Astrocyte (in vitro differentiated cells and primary cell): ENCODE results near the gene JAK2. TPM values are rescaled to one million over a fixed set of nuclear protein-coding genes. Genes with fewer than 3 reads are reported as not detected.
A peak's percentile ranks its signal among the peaks of the same experiment; 100 is the strongest.

Experiments used
- DNase-seq: peaks from one replicate; pipeline ENCODE4 v3.0.0-alpha.2; 2010; ENCODE audit warnings: low read depth
- FAIRE-seq: peaks from 2 replicates; lab custom pipeline; 2011; peaks lifted over from hg19 to GRCh38; lab: Jason Lieb, UNC
- H2AFZ ChIP-seq: 2 replicates; pipeline ENCODE4 v1.6.0; 2012; ENCODE audit warnings: low read depth, low read length, inconsistent platforms
- H3K27ac ChIP-seq: 2 replicates; pipeline ENCODE4 v1.5.1; 2011; ENCODE audit warnings: low read depth, low read length, inconsistent platforms
- H3K27me3 ChIP-seq: 2 replicates; pipeline ENCODE4 v1.6.0; 2011; ENCODE audit warnings: low read length, inconsistent platforms; ENCODE audit not compliant: insufficient read depth
- H3K36me3 ChIP-seq: 2 replicates; pipeline ENCODE4 v1.5.1; 2011; ENCODE audit warnings: low read length, inconsistent platforms; ENCODE audit not compliant: insufficient read depth
- H3K4me1 ChIP-seq: 2 replicates; pipeline ENCODE4 v1.5.1; 2011; ENCODE audit warnings: low read length, inconsistent platforms; ENCODE audit not compliant: insufficient read depth
- H3K4me2 ChIP-seq: 2 replicates; pipeline ENCODE4 v1.6.0; 2012; ENCODE audit warnings: low read length, inconsistent platforms
- H3K4me3 ChIP-seq: 2 replicates; pipeline ENCODE4 v1.5.1; 2011; ENCODE audit warnings: low read depth, mild to moderate bottlenecking, low read length, inconsistent platforms; ENCODE audit not compliant: insufficient read depth
- H3K79me2 ChIP-seq: 2 replicates; pipeline ENCODE4 v1.6.0; 2012; ENCODE audit warnings: mild to moderate bottlenecking, low read length, inconsistent platforms; ENCODE audit not compliant: insufficient read depth
- H3K9ac ChIP-seq: 2 replicates; pipeline ENCODE4 v1.6.0; 2012; ENCODE audit warnings: mild to moderate bottlenecking, low read length, inconsistent platforms
- H3K9me3 ChIP-seq: 2 replicates; pipeline ENCODE4 v1.5.1; 2012; ENCODE audit warnings: low read depth, mild to moderate bottlenecking, low read length, inconsistent platforms; ENCODE audit not compliant: insufficient read depth
- H4K20me1 ChIP-seq: 2 replicates; pipeline ENCODE4 v1.6.0; 2012; ENCODE audit warnings: low read length, inconsistent platforms; ENCODE audit not compliant: insufficient read depth
- H3K27ac Mint-ChIP-seq: one replicate; pipeline ENCODE4 v1.8.0; 2021; ENCODE audit warnings: mild to moderate bottlenecking, mixed read lengths; ENCODE audit not compliant: unreplicated experiment
- H3K27me3 Mint-ChIP-seq: one replicate; pipeline ENCODE4 v1.8.0; 2021; ENCODE audit warnings: low read depth, mixed read lengths; ENCODE audit not compliant: unreplicated experiment
- H3K36me3 Mint-ChIP-seq: one replicate; pipeline ENCODE4 v1.8.0; 2021; ENCODE audit warnings: low read depth, mixed read lengths; ENCODE audit not compliant: unreplicated experiment
- H3K4me1 Mint-ChIP-seq: one replicate; pipeline ENCODE4 v1.8.0; 2021; ENCODE audit warnings: low read depth, mixed read lengths; ENCODE audit not compliant: unreplicated experiment
- H3K4me3 Mint-ChIP-seq: one replicate; pipeline ENCODE4 v1.8.0; 2021; ENCODE audit warnings: mild to moderate bottlenecking, moderate library complexity, mixed read lengths; ENCODE audit not compliant: unreplicated experiment
- H3K9me3 Mint-ChIP-seq: one replicate; pipeline ENCODE4 v1.8.0; 2021; ENCODE audit warnings: mild to moderate bottlenecking, mixed read lengths; ENCODE audit not compliant: unreplicated experiment
- EZH2 ChIP-seq: IDR thresholded peaks from 2 replicates; pipeline ENCODE4 v1.6.1; 2012; ENCODE audit warnings: mild to moderate bottlenecking, low read length, inconsistent platforms; ENCODE audit not compliant: insufficient read depth
- total RNA-seq: library from RNA; stranded (reverse); gene quantifications from 2 replicates; pipeline ENCODE4 v1.2.1, GENCODE V29; 2021
- TF ChIP-seq, protein P1 (sequence below): IDR thresholded peaks from 2 replicates; pipeline ENCODE4 v1.5.1; 2011; ENCODE audit warnings: low read depth, mild to moderate bottlenecking, inconsistent platforms, low read length, moderate library complexity; ENCODE audit not compliant: insufficient read depth

Gene JAK2
- total RNA-seq, 1 donor from 2014 or later: 12.3 TPM

DNA sequence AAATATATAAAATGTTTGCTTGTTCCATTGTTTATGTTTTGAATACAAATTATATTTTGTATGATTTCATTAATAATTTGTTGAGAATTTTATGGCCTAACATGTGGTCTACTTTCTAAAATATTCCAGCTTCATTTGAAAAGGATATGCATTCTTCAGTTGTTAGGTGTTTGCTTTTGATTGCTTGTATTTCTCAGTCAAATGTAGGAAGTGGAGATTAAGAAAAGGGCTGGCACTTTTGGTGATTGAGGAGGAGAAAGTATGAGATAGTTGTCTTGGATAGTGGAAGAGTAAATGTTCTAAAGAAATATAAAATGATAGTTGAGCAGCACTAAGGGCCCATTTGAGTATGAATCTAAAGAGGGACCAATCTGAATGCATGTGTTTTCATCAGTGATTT is 23.1 kb downstream of the JAK2 start:
- Histone ChIP-seq H3K27ac (no peak overlapping the region), H3K4me3 (no peak overlapping the region), H3K9ac (no peak overlapping the region), H3K4me2 (no peak overlapping the region), H3K4me1 (no peaks in the 10 kb centered on the region), H3K9me3 (no peaks in the 10 kb centered on the region), H3K27me3 (no peaks in the 10 kb centered on the region), H4K20me1 (peaks cover 20% of the 10 kb centered on the region), H3K36me3 (no peaks in the 10 kb centered on the region), H3K79me2 (peaks cover 53% of the 10 kb centered on the region), H2AFZ (no peak overlapping the region)
- TF ChIP-seq EZH2: no peak
- TF ChIP-seq, protein P1, sequence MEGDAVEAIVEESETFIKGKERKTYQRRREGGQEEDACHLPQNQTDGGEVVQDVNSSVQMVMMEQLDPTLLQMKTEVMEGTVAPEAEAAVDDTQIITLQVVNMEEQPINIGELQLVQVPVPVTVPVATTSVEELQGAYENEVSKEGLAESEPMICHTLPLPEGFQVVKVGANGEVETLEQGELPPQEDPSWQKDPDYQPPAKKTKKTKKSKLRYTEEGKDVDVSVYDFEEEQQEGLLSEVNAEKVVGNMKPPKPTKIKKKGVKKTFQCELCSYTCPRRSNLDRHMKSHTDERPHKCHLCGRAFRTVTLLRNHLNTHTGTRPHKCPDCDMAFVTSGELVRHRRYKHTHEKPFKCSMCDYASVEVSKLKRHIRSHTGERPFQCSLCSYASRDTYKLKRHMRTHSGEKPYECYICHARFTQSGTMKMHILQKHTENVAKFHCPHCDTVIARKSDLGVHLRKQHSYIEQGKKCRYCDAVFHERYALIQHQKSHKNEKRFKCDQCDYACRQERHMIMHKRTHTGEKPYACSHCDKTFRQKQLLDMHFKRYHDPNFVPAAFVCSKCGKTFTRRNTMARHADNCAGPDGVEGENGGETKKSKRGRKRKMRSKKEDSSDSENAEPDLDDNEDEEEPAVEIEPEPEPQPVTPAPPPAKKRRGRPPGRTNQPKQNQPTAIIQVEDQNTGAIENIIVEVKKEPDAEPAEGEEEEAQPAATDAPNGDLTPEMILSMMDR: no peak
- Mint-ChIP-seq H3K36me3 (peaks cover 19% of the 10 kb centered on the region), H3K4me3 (no peak overlapping the region), H3K27ac (no peak overlapping the region), H3K9me3 (peaks cover 6% of the 10 kb centered on the region), H3K4me1 (no peaks in the 10 kb centered on the region), H3K27me3 (no peaks in the 10 kb centered on the region)
- peak; percentile 20 for DNase-seq
- FAIRE-seq: peak; percentile 39

DNA sequence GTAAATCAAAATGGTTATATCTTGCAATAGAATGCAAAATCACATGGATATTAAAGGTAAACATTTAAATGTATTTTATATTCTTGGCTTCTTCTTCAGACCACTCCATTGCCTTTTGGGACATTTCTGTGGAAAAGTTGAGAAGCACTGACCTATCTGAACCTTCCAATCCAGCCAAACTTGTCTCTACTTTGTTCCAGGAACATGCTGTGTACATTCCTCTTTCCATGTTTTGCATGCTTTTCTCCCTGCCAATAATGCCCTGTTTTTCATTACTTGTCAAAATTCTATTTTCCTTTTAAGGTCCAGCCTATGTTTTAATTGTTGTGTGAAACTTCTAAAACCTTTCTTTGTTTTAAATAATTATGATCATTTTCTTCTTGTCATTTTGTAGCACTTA is 28.3 kb downstream of the JAK2 start:
- no peak for FAIRE-seq
- no peak overlapping the region for H3K27ac Mint-ChIP-seq

DNA sequence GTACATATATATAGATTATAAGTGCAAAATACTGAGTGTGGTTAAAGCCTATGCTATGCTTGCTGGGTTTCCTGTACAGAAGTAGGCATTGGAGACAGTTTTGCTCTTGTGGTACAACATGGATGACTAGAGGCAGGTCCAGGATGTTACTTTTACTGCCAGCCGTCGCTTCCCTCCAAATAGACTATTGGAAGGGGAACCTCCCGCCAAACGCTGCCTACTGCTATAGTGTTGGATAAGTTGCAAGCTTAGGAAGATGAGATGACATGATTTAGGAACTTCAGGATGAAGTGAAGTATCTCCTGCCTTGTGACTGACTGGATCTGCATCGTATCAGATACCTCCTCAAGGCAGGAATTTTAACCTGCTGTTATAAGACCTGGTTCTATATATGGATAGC is 30.9 kb downstream of the JAK2 start:
- H3K9ac ChIP-seq: no peak overlapping the region
- Mint-ChIP-seq H3K4me3 (no peak overlapping the region), H3K27ac (no peak overlapping the region), H3K36me3 (peaks cover 16% of the 10 kb centered on the region), H3K4me1 (no peaks in the 10 kb centered on the region), H3K27me3 (no peaks in the 10 kb centered on the region), H3K9me3 (peaks cover 2% of the 10 kb centered on the region)
- DNase-seq (no peak), FAIRE-seq (no peak)
- TF ChIP-seq EZH2: no peak
- TF ChIP-seq, protein P1: no peak
- peaks cover 25% of the 10 kb centered on the region for H4K20me1 ChIP-seq
- H2AFZ ChIP-seq: no peak overlapping the region
- no peak overlapping the region for H3K4me2 ChIP-seq
- H3K4me1 ChIP-seq: no peaks in the 10 kb centered on the region
- H3K4me3 ChIP-seq: no peak overlapping the region
- peaks cover 54% of the 10 kb centered on the region for H3K79me2 ChIP-seq
- H3K27me3 ChIP-seq: no peaks in the 10 kb centered on the region
- no peaks in the 10 kb centered on the region for H3K36me3 ChIP-seq
- H3K27ac ChIP-seq: no peak overlapping the region
- peaks cover 5% of the 10 kb centered on the region for H3K9me3 ChIP-seq

More for the DNA sequence above, 28.3 kb downstream of the JAK2 start:
- Histone ChIP-seq H3K27ac (no peak overlapping the region), H3K9ac (no peak overlapping the region), H4K20me1 (peaks cover 20% of the 10 kb centered on the region), H3K9me3 (peaks cover 3% of the 10 kb centered on the region), H3K36me3 (no peaks in the 10 kb centered on the region), H3K4me3 (no peak overlapping the region), H2AFZ (no peak overlapping the region), H3K4me2 (no peak overlapping the region), H3K4me1 (no peaks in the 10 kb centered on the region), H3K27me3 (no peaks in the 10 kb centered on the region), H3K79me2 (peaks cover 48% of the 10 kb centered on the region)
- H3K36me3 Mint-ChIP-seq: peaks cover 13% of the 10 kb centered on the region
- H3K9me3 Mint-ChIP-seq: no peaks in the 10 kb centered on the region
- DNase-seq: no peak
- H3K4me1 Mint-ChIP-seq: no peaks in the 10 kb centered on the region
- H3K4me3 Mint-ChIP-seq: no peak overlapping the region
- TF ChIP-seq, protein P1: no peak
- no peak for TF ChIP-seq EZH2
- no peaks in the 10 kb centered on the region for H3K27me3 Mint-ChIP-seq
